Small intestine (tissue), 16 donors: Measurements from ENCODE around the gene OR6K6. TPM values are rescaled to one million over a fixed set of nuclear protein-coding genes. Genes with fewer than 3 reads are reported as not detected.

Experiments
- DNase-seq, 2 donors: peaks; one replicate each; pipeline versions ENCODE4 v3.0.0 to v3.0.0-alpha.2; 2013
- FAIRE-seq: peaks from 2 replicates; lab custom pipeline; 2012; peaks lifted over from hg19 to GRCh38; lab: Jason Lieb, UNC
- H3K27ac ChIP-seq, 3 donors: one replicate each; pipeline ENCODE4 v1.5.1; 2013; ENCODE audit warnings: low read length in 2 of 3, mild to moderate bottlenecking in 2 of 3, control low read depth in 1 of 3, inconsistent platforms in 1 of 3, low read depth in 1 of 3, moderate library complexity in 1 of 3
- H3K27me3 ChIP-seq, 3 donors: one replicate each; pipeline ENCODE4 v1.6.1; 2013; ENCODE audit warnings: low read length in 3 of 3, inconsistent platforms in 1 of 3; ENCODE audit not compliant: control insufficient read depth in 3 of 3, insufficient read depth in 3 of 3
- H3K36me3 ChIP-seq, 3 donors: one replicate each; pipeline ENCODE4 v1.6.1; 2013; ENCODE audit warnings: low read length in 3 of 3, inconsistent platforms in 1 of 3, low read depth in 1 of 3, mild to moderate bottlenecking in 1 of 3, moderate library complexity in 1 of 3; ENCODE audit not compliant: control insufficient read depth in 3 of 3, insufficient read depth in 2 of 3
- H3K4me1 ChIP-seq, 3 donors: one replicate each; pipeline ENCODE4 v1.6.1; 2013; ENCODE audit warnings: low read length in 2 of 3, inconsistent platforms in 1 of 3, low read depth in 1 of 3, mild to moderate bottlenecking in 1 of 3, moderate library complexity in 1 of 3; ENCODE audit not compliant: control insufficient read depth in 3 of 3, insufficient read depth in 2 of 3
- H3K4me3 ChIP-seq, 3 donors: one replicate each; pipeline ENCODE4 v1.5.1; 2013; ENCODE audit warnings: low read length in 3 of 3, control low read depth in 1 of 3, inconsistent platforms in 1 of 3, low read depth in 1 of 3, mild to moderate bottlenecking in 1 of 3, moderate library complexity in 1 of 3
- H3K9me3 ChIP-seq, 2 donors: one replicate each; pipeline ENCODE4 v1.6.1; 2013; ENCODE audit warnings: low read depth in 1 of 2, low read length in 1 of 2; ENCODE audit not compliant: control insufficient read depth in 2 of 2, insufficient read depth in 1 of 2
- WGBS, 3 donors: extraction: QIAGEN DNeasy Blood & Tissue Kit; methylation state at CpG; one replicate each; pipeline ENCODE4 v1.1.7; 2013; 5-methylcytosine and 5-hydroxymethylcytosine counted together
- long read RNA-seq, 10 donors: transcript quantifications; one replicate each; lab custom pipeline, GENCODE V29; 2026
- polyA plus RNA-seq, 4 donors: library from polyadenylated mRNA; stranded (reverse) in 3 of 4; unstranded in 1 of 4; fragments of 200-250 nt in 3 of 4; fragments of 120-200 nt in 1 of 4; gene quantifications; one replicate each; pipeline versions ENCODE4 v1.2.1 to v1.2.3, GENCODE V29; 2013
- donor health status: healthy with polysubstance abuse.
- donor health status: control.
- donor health status: control.
- donor health status: Bipolar disorder and iron deficiency.
- donor health status: healthy.

OR6K6 gene
- not detected for polyA plus RNA-seq
- long read RNA-seq, donor 1, result 0 reads
- long read RNA-seq, donor 2, result 0 reads
- long read RNA-seq, donor 3, result 0 reads
- long read RNA-seq, donor 4, result 0 reads
- long read RNA-seq, donor 5, result 0 reads
- long read RNA-seq, donor 6, result 0 reads
- long read RNA-seq, donor 7, result 0 reads
- long read RNA-seq, donor 8, result 0 reads
- long read RNA-seq, donor 9, result 0 reads
- long read RNA-seq, donor 10, result 0 reads

- H3K4me3 ChIP-seq, result no peak within 1 kb of the TSS
- WGBS, 3 donors, result 82 to 90% (median 86%) methylated on average over 2 of the region's 2 CpGs
- FAIRE-seq, result no peak
- no peaks in the 10 kb centered on the region for H3K9me3 ChIP-seq
- no peak for DNase-seq
- no peak within 1 kb of the TSS for H3K27ac ChIP-seq
- no peaks in the 10 kb centered on the region for H3K36me3 ChIP-seq
- no peaks in the 10 kb centered on the region for H3K4me1 ChIP-seq
- no peaks in the 10 kb centered on the region for H3K27me3 ChIP-seq
Observed at GRCh38 chr1:158754420-158754819, at the start of gene OR6K6. Gene OR6K6, plus strand, starts transcription at chr1:158754720. Its CDS starts 168 bp downstream, at chr1:158754888.

GRCh38 chr1:158706096-158706495, 48.4 kb upstream of the OR6K6 start:
- WGBS, 3 donors, result 50 to 84% (median 66%) methylated on average over 2 of the region's 2 CpGs
- Histone ChIP-seq H3K4me1 (no peaks in the 10 kb centered on the region), H3K27ac (no peak overlapping the region), H3K9me3 (peaks cover 0 to 2% of the 10 kb centered on the region in 2 donors), H3K4me3 (no peak overlapping the region), H3K27me3 (no peaks in the 10 kb centered on the region), H3K36me3 (no peaks in the 10 kb centered on the region)
- DNase-seq, result no peak
- FAIRE-seq, result no peak

- no peak overlapping the region for H3K4me3 ChIP-seq
- FAIRE-seq (no peak), DNase-seq (no peak)
- H3K27ac ChIP-seq, result no peak overlapping the region
- no peaks in the 10 kb centered on the region for H3K9me3 ChIP-seq
- WGBS, 3 donors, result 59 to 66% (median 61%) methylated on average over 4 of the region's 4 CpGs
- H3K4me1 ChIP-seq, result no peaks in the 10 kb centered on the region
- no peaks in the 10 kb centered on the region for H3K36me3 ChIP-seq
- no peaks in the 10 kb centered on the region for H3K27me3 ChIP-seq
Observed at GRCh38 chr1:158711098-158711497, 43.4 kb upstream of the OR6K6 start.

GRCh38 chr1:158714754-158715153, 39.8 kb upstream of the OR6K6 start:
- no peak overlapping the region for H3K4me3 ChIP-seq
- H3K27me3 ChIP-seq, result no peaks in the 10 kb centered on the region
- H3K36me3 ChIP-seq, result no peaks in the 10 kb centered on the region
- no peak overlapping the region for H3K27ac ChIP-seq
- DNase-seq (no peak), FAIRE-seq (no peak)
- 19 to 35% (median 30%) methylated on average over 1 of the region's 1 CpG for WGBS, 3 donors
- H3K4me1 ChIP-seq, result no peaks in the 10 kb centered on the region
- H3K9me3 ChIP-seq, result no peaks in the 10 kb centered on the region

GRCh38 chr1:158716335-158716734, 38.2 kb upstream of the OR6K6 start:
- no peaks in the 10 kb centered on the region for H3K36me3 ChIP-seq

GRCh38 chr1:158717344-158717743, 37.2 kb upstream of the OR6K6 start:
- H3K27ac ChIP-seq, result no peak overlapping the region
- H3K4me1 ChIP-seq, result no peaks in the 10 kb centered on the region
- no peaks in the 10 kb centered on the region for H3K9me3 ChIP-seq
- DNase-seq (no peak), FAIRE-seq (no peak)
- no peak overlapping the region for H3K4me3 ChIP-seq
- H3K27me3 ChIP-seq, result no peaks in the 10 kb centered on the region
- no peaks in the 10 kb centered on the region for H3K36me3 ChIP-seq
- WGBS, 3 donors, result 83 to 86% (median 85%) methylated on average over 6 of the region's 6 CpGs

More at GRCh38 chr1:158716335-158716734, 38.2 kb upstream of the OR6K6 start:
- H3K4me1 ChIP-seq, result no peaks in the 10 kb centered on the region
- H3K27me3 ChIP-seq, result no peaks in the 10 kb centered on the region
- DNase-seq (no peak), FAIRE-seq (no peak)
- H3K9me3 ChIP-seq, result no peaks in the 10 kb centered on the region
- no peak overlapping the region for H3K4me3 ChIP-seq
- no peak overlapping the region for H3K27ac ChIP-seq
- 66 to 80% (median 74%) methylated on average over 1 of the region's 1 CpG for WGBS, 3 donors

- Histone ChIP-seq H3K36me3 (no peaks in the 10 kb centered on the region), H3K4me1 (no peaks in the 10 kb centered on the region), H3K9me3 (no peaks in the 10 kb centered on the region), H3K27ac (no peak overlapping the region), H3K27me3 (no peaks in the 10 kb centered on the region), H3K4me3 (no peak overlapping the region)
- FAIRE-seq (no peak), DNase-seq (no peak)
- 38 to 56% (median 43%) methylated on average over 3 of the region's 3 CpGs for WGBS, 3 donors
Observed at GRCh38 chr1:158719664-158720063, 34.9 kb upstream of the OR6K6 start.

- WGBS, 3 donors, result 74 to 79% (median 77%) methylated on average over 2 of the region's 2 CpGs
- no peak within 1 kb of the TSS for H3K4me3 ChIP-seq
- H3K27ac ChIP-seq, result no peak within 1 kb of the TSS
- no peaks in the 10 kb centered on the region for H3K9me3 ChIP-seq
- no peaks in the 10 kb centered on the region for H3K27me3 ChIP-seq
- FAIRE-seq (no peak), DNase-seq (no peak)
- H3K4me1 ChIP-seq, result no peaks in the 10 kb centered on the region
- no peaks in the 10 kb centered on the region for H3K36me3 ChIP-seq
Observed at GRCh38 chr1:158720620-158721019, 33.9 kb upstream of the OR6K6 start, which contains the start of gene OR6K3. Gene OR6K3, minus strand, starts transcription at chr1:158720720. Its CDS starts 2,605 bp downstream, at chr1:158718115.

GRCh38 chr1:158724442-158724841, 30.1 kb upstream of the OR6K6 start:
- no peaks in the 10 kb centered on the region for H3K27me3 ChIP-seq
- FAIRE-seq (no peak), DNase-seq (no peak)
- no peaks in the 10 kb centered on the region for H3K4me1 ChIP-seq
- no peak overlapping the region for H3K27ac ChIP-seq
- WGBS, 3 donors, result 90 to 94% (median 93%) methylated on average over 5 of the region's 5 CpGs
- H3K9me3 ChIP-seq, result no peaks in the 10 kb centered on the region
- H3K36me3 ChIP-seq, result no peaks in the 10 kb centered on the region
- H3K4me3 ChIP-seq, result no peak overlapping the region
